GM12875 (cell line): ENCODE results near the gene CACNA2D3.

ENCODE experiments used
- H3K4me3 ChIP-seq: one replicate; pipeline ENCODE4 v1.5.1; 2011; ENCODE audit warnings: low read depth, low read length, control low read depth
- CTCF ChIP-seq: IDR thresholded peaks from 2 replicates; pipeline ENCODE4 v1.5.1; 2011; ENCODE audit warnings: low read depth, mild to moderate bottlenecking, control low read depth, inconsistent platforms, low read length, moderate library complexity, borderline replicate concordance; ENCODE audit not compliant: insufficient read depth

Gene CACNA2D3

GRCh38 chr3:54366839-54367238, 244.5 kb downstream of the CACNA2D3 start:
- no peak for TF ChIP-seq CTCF
- H3K4me3 ChIP-seq, result no peak overlapping the region

- no peak overlapping the region for H3K4me3 ChIP-seq
- no peak for TF ChIP-seq CTCF
Observed at GRCh38 chr3:54372232-54372631, 249.9 kb downstream of the CACNA2D3 start.

- peak; percentile 39; the same call in 1 of the 2 replicates for TF ChIP-seq CTCF
- no peak overlapping the region for H3K4me3 ChIP-seq
Observed at GRCh38 chr3:54374214-54374852, 252.0 kb downstream of the CACNA2D3 start.

- no peak for TF ChIP-seq CTCF
- no peak overlapping the region for H3K4me3 ChIP-seq
Observed at GRCh38 chr3:54376142-54376807, 253.9 kb downstream of the CACNA2D3 start.

GRCh38 chr3:54376939-54377578, 254.7 kb downstream of the CACNA2D3 start:
- no peak overlapping the region for H3K4me3 ChIP-seq
- no peak for TF ChIP-seq CTCF

- no peak for TF ChIP-seq CTCF
- H3K4me3 ChIP-seq, result no peak overlapping the region
Observed at GRCh38 chr3:54378184-54378583, 255.8 kb downstream of the CACNA2D3 start.
